ENCODE results near the gene TRIM28. TPM values are rescaled to one million over a fixed set of nuclear protein-coding genes. Genes with fewer than 3 reads are reported as not detected.

TRIM28 gene
- total and polyA plus RNA-seq, 9 of the 15 experiments (the other 6 are each of a cell fraction or from before 2014, with no cell fraction given) = 12.1 to 797 (median 490) TPM

- TF ChIP-seq, protein P1, sequence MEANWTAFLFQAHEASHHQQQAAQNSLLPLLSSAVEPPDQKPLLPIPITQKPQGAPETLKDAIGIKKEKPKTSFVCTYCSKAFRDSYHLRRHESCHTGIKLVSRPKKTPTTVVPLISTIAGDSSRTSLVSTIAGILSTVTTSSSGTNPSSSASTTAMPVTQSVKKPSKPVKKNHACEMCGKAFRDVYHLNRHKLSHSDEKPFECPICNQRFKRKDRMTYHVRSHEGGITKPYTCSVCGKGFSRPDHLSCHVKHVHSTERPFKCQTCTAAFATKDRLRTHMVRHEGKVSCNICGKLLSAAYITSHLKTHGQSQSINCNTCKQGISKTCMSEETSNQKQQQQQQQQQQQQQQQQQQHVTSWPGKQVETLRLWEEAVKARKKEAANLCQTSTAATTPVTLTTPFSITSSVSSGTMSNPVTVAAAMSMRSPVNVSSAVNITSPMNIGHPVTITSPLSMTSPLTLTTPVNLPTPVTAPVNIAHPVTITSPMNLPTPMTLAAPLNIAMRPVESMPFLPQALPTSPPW (CRISPR knock-in tag; IDR thresholded peaks at IDR 0.05) = peak; percentile 65; the same call in 1 of the 2 replicates
- TF ChIP-seq ZKSCAN3 (CRISPR knock-in tag; IDR thresholded peaks at IDR 0.05) (no peak), YY1 (IDR thresholded peaks at IDR 0.05; ENCODE audit: borderline replicate concordance in 1 of 3, control insufficient read depth in 1 of 3, extremely low read depth in 1 of 3, insufficient read depth in 3 of 3, insufficient read length in 1 of 3, insufficient replicate concordance in 2 of 3, low read depth in 1 of 3, low read length in 2 of 3) (peak; percentile 23 to 72 (median 69)), STAT5A (IDR thresholded peaks at IDR 0.05; ENCODE audit: borderline replicate concordance, low read length) (no peak), ZNF347 (CRISPR knock-in tag; IDR thresholded peaks at IDR 0.05; ENCODE audit: low read depth) (no peak), ZNF431 (CRISPR knock-in tag; IDR thresholded peaks at IDR 0.05) (0 out of 2 replicates have a peak, but pooled peaks have one; percentile 26), TEAD1 (CRISPR knock-in tag; IDR thresholded peaks at IDR 0.05) (no peak), ZNF57 (CRISPR knock-in tag; IDR thresholded peaks at IDR 0.05) (no peak), HNRNPUL1 (IDR thresholded peaks at IDR 0.05; ENCODE audit: low read length) (no peak), RBM22 (IDR thresholded peaks at IDR 0.05; ENCODE audit: low read depth, low read length, poor library complexity, severe bottlenecking) (peak; percentile 40), ILK (tag; IDR thresholded peaks at IDR 0.05; ENCODE audit: borderline replicate concordance, low read depth) (no peak), ZNF384 (IDR thresholded peaks at IDR 0.05; ENCODE audit: low read depth, low read length) (no peak), NFXL1 (CRISPR knock-in tag; IDR thresholded peaks at IDR 0.05) (no peak), ATF3 (IDR thresholded peaks at IDR 0.05) (no peak), ATF3 (CRISPR knock-in tag; conservative IDR thresholded peaks at IDR 0.05) (no peak), GTF2E2 (tag; IDR thresholded peaks at IDR 0.05) (no peak), RHOXF2B (CRISPR knock-in tag; conservative IDR thresholded peaks at IDR 0.05) (no peak), NFIC (IDR thresholded peaks at IDR 0.05) (peak; percentile 81), JUNB (CRISPR knock-in tag; conservative IDR thresholded peaks at IDR 0.05) (no peak), NCOA4 (IDR thresholded peaks at IDR 0.05; ENCODE audit: partially characterized antibody) (no peak), SNRNP70 (optimal IDR thresholded peaks at IDR 0.05; ENCODE audit: low read depth, low read length) (no peak), SRSF3 (IDR thresholded peaks at IDR 0.05; ENCODE audit: insufficient read depth, low read length) (no peak), CBFB (CRISPR knock-in tag; IDR thresholded peaks at IDR 0.05) (no peak), SMARCE1 (IDR thresholded peaks at IDR 0.05) (no peak), ARHGAP35 (IDR thresholded peaks at IDR 0.05; ENCODE audit: partially characterized antibody) (no peak), XRCC5 (IDR thresholded peaks at IDR 0.05; ENCODE audit: low read depth, low read length) (peak; percentile 75; the same call in 1 of the 2 replicates)
These were observed 29.9 kb upstream of the TRIM28 start (continued) for GRCh38 chr19:58513694-58514563.

All from K562 (cell line).